NCI-H2107 (cell line): Measurements from ENCODE around the gene CTRL.
A peak's percentile ranks its signal among the peaks of the same experiment; 100 is the strongest.

Experiments
- DNase-seq: peaks from one replicate; lab custom pipeline; 2025; lab: John Stamatoyannopoulos, UW

The CTRL gene

DNA sequence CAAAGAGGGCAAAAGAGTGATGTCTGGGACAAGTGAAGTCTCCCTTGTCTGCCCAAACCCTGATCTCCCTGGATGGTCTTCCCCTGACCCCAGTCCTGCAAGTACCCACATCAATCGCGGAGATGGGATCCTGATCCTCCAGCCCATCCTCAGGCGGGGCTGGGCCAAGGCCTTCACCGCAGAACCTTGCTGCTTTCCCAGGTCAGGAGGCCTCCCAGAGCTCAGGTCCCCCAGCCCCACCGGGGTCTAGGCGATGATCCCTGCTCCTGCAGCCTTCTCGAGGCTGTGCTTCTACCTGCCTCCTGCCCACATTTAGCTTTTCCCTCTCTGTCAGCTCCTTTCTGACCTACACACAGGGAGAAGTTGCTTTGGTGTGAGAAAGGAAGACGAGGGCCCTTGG lies 30.5 kb upstream of the CTRL start:
- DNase-seq: no peak

DNA sequence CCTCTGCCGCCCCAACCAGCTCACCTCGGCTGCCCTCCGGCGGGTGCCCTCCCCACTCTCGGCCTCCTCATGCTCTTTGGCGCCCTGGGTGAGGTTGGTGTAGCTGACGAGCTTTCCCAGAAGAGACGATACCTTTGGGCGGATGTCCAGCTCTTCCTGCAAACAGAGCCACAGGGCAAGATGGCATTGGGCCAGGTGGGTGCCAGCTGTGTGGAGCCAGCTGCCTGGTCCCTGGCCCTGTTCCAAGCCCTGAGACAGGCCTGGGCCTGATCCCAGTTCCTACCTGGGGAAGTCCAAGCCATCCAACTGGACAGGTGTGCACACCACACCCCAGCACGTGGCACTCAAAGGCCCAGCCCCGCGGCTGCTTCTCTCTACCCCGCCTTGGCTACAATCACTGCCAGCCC lies 29.9 kb upstream of the CTRL start:
- peak; percentile 86 for DNase-seq

DNA sequence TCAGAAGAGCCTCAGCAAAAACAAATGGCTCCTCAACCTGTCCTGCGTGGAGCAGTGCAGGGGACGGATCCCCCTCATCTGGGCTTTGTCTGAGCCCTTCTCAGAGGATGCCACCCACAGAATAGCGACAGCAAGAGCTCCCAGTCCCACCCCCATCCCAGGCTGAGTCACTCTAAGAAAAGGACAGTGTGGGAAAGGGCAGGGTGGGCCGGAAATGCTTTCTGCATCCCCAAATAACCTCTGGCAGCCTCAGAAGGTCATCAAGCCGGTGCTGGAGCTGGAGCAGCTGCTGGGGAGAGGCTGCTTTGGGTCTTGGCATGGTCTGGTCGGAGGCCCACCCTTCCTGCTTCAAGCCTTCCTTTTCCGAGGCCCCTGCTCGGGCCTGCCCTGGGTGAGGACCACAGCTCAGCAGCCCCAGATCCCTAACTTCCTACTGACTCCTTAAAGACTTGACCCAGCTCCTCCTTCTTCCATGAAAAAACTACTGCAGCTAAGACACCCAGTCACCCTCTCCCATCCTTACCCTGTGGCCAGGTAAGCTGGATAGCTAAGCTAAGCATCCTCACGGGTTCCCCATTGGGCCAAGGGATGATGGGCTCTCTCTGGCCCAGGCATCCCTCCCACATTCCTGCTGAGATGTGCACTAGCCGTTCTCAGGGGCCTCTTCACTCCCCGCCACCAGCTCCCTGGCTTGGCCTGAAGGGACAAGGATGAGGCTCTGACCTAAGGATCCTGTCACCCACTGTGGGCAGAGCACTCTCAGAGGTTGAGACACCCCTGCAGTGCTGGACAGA lies 28.1 kb upstream of the CTRL start:
- no peak for DNase-seq

DNA sequence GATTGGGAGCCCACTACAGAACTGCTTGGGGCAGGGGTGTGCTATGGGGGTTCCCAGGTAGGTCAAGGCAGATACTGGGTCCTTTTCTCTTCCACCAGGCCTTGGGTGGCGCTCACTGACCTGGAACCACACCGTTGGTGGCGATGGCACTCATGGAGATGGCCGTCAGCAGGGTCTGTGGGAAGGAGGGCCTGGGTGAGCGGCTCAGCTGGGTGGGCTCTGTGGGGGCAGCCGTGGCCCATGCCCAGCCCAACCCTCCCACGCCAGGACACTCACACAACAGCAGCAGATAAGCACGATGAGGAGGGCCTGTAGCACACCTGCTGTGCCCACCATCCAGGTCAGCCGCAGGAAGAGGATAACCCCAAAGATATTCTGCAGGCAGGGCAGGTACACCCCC lies 26.0 kb upstream of the CTRL start:
- DNase-seq: no peak

DNA sequence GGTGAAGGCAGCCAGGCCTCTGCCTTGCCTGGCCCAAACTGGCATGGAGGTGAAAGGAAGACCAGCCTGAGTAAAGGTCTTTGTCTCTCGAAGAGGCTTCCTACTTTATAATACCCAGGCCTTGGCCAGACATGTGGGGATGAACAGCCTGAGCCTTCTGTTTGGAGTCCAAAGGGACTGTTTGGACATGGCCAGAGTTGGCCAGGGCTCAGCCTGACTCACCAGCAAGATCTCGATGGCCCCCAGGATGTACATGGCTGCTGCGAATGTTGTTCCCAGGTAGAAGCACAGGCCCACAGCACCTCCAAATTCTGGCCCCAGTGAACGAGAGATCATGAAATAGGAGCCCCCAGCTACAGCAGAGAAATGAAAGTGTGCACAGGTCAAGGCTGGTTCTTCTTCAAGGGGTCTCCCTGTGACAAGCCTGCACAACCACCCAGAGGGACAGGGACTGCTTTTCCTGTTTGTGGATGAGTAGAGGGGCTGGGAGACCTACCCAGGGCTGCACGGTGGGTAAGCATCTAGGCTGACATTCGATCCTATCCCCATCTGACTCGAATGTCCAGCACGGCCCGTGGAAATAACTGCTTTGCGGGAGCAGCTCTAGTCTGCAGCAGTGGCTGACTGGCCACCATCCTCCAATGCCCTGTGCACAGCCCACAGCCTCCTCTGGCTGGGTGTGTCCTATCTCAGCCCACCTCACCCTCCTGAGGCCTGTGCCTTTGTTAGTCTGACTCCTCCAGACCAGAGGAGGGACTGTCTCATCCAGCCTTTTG lies 22.9 kb upstream of the CTRL start:
- no peak for DNase-seq

DNA sequence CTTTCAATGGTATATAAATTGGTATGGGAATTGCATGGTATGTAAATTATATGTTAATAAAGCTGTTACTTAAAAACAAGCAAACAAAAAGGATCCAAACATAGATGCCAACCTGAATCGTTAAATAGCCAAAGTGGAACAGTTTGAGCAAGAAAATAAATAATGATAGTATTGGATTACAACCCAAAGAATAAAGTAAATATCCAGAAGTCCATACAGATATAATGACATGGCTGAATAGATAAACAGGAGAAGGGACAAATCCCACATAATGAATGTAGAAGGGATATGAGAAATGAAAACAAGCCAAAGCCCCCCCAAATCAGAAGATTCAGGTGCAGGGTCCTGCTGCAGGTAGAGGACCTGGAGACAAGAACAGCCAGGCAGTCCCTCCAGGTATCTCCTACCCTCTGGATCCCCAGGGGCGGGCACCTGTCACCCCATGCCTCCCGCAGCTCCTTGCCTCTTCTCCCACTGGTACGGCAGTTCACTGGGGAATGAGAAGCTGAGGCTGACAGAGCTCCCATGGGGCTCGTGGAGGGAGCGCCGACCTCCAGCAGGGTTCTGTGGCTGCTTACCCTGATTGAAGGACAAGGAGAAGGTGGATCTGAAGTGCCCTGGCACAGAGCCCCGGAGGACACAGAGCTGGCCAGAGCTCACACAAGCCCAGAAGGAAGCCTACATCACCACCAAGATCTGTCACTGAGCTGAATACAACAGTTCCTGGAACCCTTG lies 22.1 kb upstream of the CTRL start:
- DNase-seq: no peak

DNA sequence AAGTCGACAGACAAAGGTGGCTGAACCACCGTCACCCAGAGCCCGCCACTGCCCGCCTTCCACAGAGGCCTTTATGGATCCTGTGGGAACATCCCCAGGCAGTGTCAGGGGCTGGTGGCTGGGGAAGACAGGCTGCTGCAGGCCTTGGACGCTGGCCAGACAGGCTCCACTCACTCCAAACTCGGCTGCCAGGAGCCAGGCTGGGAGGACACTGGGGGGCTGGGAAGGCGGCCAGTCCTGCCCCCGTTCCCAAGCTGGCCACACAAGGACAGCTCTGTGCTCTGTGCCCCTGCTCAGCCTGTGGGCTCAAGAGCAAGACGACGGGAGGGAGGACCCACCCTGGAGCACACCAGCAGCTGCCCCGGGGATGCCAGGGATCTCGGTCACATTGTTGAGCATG lies 19.8 kb upstream of the CTRL start:
- no peak for DNase-seq

DNA sequence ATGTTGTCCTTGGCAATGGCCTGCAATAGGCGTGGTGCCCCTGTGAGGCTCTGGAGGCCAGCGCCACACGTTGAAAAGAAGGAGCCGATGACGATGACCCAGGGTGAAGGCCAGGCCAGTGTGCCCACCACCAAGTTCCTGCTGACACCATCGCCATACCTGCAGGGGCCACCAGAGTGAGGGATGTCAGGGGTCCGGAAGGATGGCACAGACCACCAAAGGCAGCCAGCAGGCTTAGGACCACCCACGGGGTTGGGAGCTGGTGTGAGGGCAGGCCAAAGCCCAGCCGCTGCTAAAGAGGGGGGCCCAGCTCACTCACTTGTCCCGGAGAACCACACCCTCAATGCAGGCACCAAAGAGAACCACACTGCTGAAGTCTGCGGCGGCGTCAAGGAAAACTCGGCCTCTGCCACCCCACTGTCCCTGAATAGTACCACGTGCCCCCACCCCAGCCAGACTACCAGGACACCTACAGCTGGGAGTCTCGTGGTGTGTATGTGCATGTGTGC lies 18.7 kb upstream of the CTRL start:
- no peak for DNase-seq

DNA sequence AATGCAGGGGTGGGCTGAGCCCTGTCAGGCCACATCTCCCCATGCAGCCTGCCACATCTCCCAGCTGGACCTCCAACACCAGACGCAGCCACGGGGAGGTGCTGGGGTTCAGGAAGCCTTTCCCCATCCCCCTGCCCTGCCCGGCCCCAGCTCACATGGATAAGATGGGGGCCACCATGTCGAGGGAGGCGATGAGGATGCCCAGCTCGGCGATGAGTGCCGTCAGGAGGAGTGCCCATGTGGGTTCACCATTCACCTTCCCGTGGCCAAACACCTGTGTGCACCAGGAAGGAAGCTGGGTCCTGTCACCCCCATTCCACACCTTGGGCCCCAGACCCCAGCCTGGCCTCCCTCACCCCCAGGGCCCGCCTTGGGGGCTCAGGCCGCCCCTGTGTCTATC lies 18.0 kb upstream of the CTRL start:
- DNase-seq: no peak

DNA sequence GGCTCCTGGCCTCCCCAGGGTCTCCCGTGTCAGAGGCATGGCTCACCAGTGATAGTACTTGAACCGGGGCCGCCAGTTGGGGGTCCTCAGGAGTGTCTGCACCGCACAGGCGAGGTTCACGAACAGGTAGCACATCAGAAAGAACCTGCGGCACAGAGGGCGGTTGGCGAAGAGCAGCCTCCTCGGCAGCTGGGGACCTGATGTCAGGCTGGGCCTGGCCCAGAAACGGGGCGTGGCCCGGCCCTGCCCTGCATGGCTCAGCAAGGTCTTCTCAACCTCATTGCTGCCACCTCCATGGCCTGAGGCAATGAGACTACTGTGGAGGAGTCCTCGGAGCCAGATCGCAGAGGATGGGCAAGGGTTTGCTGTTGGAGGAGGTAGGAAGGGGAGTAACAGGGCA lies 16.4 kb upstream of the CTRL start:
- no peak for DNase-seq

DNA sequence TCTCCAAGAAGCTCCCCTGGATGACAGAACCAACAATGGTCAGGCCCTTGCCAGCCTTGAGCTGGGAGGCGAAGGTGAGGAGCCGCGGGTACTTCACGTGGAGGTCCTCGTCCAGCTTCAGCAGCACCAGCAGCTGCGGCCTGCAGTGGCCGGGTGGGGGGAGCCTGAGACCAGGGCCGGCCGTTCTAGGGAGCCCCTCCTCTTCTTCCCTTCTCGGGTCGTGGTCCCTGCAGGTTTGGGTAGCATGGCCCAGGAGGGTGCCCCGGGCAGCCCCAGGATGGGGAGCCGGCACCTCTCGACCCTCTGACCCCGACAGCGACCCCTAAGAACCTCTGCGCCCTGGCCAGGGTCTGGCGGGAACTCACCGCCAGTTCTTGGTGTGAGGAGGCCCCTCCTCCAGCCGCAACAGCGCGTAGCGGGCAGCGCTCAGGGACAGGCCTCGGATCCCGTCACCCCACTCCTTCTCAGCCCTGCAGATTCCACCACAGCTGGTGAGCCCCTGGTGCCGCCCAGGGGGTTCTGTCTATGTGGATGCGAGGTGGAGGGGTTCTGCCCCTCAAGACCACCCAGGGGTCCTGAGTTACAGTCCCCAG lies 15.4 kb upstream of the CTRL start:
- DNase-seq: no peak

DNA sequence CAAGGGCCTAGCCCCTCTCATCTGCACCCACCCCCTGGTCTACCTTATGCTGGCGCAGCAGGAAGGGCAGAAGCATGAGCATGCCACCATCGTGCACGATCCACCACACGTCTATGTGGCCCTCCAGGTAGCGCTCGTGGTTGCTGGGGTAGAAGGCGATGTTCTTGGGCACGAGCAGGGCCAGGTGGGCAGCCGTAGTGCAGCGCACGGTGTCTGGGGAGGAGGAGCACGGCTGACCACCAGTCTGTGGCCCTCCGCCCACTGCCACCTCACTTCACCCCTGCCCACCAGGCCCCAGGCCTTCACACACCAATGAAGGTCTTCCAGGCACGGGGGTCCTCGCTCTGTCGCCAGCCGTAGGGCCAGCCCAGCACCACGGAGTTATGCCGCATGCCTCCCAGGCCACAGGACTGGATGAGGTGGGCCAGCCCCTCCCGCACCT lies 14.5 kb upstream of the CTRL start:
- DNase-seq: no peak

DNA sequence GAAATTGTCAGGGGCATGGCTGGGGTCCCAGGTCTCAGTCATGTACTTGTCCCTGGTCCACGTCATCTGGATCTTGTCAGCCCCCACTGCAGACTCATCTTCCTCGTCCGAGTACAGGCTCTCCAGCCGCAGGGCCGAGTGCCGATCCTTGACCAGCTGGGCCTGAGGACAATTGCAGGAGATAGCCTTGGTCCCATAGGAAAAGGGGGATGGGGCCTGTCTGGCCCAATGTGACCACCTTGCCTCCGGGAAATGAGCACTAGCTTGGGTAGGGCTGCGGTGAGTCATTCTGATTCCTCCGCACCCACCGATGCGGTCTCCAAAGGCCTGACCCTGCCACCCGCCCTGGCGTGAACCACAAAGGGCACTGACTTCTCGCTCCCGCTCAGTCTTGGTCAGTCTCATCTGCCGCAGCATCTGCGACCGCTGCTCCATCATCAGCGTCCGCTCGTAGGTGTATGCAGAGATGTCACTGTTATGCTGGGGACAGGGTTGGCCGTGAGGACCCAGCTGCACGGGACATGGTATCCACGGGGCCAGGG lies 13.8 kb upstream of the CTRL start:
- no peak for DNase-seq

DNA sequence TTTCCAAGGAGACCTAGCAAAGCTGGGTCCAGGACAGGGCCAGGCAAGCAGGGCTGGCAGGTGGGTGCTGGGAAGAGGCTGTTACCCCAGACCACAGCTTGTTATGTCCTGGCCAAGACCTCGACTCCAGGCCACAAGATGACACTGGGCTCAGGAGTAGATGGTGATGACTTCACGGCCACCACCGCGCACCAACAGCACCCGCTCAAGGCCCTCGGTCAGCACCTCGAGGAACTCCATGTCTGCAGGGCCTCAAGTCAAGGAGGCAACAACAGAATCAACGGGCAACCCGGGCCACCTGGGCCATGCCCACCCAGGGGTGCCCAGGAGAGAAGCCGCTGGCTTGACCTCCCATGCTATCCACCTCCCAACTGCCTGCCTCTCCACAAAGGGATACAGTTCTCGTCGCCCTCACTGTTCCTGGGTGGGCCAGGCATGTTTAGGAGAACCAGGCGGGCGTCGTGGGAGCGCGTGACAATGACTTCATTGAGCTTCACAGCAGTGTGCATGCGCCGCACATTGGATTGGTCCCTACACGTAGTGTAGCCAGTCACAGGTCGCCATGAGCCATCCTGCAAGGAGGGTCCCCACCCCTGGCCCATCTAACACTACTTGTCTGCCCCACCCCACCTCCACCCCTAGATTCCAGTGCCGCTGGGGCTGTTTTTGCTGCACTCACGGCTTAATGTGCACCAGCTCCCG lies 13.2 kb upstream of the CTRL start:
- DNase-seq: no peak

DNA sequence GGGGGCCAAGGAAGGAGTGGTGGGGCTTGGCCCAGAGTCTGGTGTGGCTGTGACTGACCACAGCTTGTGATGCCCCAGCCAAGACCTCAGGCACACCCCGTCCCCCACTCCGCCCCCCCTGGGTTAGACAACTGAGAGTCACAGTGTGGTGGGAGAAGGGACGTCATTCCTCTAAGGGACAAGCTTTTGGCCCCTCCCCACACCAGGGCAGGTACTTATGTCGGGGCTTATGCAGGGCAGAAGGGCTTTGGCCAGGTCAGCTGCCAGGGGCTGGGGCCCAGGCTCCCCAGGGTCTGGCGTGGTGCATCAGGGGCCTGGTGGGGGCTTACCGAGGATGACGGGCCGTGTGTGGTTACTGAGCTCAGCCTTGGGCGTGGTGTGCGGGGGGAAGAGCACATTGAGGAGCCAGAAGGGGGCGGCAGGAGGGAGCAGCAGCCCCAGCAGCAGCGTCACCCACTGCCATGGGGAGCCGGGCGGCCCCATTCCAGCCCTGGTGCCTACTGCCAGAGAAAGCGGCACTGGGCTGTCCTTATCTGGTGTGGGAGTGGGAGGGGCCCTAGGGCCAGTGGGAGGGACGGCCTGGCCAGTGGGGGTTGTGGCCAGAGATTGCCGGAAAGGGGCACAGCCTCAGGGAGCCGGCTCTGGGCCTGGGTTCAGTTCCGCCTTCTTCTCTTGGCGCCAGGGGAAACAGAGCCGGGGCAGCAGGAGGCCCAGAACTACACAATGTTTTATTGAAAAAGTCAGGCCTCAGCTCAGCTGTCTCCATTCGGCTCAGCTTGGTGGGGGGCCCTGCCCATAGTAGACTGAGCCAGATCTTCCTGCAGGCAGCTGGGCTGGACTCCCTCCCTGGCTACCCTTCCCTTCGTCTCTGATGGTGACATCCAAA lies 12.2 kb upstream of the CTRL start, which contains the start of gene LCAT:
Gene LCAT (minus strand): TSS at position 502 of the 886 bp plus-strand sequence. CDS start 19 bp downstream, at position 483.
- DNase-seq: no peak

DNA sequence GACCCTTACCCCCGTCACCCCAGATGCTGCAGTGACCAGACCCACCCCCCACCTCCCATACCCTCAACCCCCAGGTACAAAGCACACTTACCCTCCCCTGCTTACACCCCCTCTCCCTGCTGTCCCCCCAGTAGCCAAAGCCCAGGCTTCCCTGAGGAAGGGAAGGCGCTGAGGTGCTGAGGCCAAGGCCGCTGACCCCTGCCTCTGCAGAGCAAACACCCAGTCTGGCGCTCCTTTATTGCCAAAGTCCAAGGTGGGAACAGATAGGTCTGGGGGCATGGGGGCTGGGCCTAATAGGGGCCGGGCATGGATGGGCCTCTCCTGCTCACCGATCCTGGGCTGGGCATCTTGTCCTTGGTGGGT lies 11.6 kb upstream of the CTRL start:
- no peak for DNase-seq

DNA sequence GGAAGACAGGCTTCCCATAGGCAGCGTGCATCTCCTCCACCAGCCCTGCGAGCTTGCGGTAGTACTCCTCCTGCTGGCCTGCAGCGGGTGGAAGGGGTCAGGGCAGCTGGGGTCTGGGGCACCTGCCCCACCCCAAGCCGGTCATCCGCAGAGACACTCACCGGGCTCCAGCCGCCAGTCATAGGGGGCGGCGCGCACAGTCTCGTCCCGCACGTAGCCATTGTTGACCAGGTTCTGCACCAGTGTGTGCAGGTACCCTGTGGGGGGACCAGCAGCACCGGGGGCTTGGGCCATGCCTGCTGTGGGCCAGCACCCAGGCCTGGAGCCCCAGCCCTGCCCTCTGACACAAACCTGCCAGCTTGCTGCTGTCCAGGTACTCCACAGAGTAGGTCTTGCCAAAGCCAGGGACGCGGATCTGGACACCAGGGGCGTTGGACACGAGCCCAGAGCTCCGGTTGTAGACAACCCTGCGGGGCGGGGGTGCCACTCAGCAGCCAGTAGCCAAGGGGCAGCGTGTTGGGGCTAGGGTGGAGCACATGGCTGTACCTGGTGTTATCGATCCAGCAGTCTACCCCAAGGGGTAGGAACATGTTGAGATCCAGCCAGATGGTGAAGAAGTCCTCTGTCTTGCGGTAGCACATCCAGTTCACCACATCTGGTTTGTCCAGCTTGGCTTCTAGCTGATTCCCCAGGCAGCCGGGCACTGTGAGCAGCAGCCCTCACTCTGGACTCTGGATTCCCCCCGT lies 11.0 kb upstream of the CTRL start:
- DNase-seq: no peak

DNA sequence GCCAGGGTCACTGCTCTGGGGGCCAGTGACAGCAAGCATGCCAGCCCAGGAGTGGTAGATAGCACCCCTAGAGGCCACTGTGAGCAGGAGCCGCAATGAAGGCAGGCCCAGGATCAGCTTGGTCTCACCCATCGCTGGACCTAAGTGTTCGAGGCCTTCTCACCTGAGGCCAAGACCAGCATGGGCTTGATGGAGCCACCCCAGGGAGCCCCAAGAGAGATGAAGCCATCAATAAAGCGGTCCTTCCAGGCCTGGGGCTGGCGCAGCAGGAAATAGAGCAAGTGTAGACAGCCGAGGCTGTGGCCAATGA lies 10.5 kb upstream of the CTRL start:
- no peak for DNase-seq

DNA sequence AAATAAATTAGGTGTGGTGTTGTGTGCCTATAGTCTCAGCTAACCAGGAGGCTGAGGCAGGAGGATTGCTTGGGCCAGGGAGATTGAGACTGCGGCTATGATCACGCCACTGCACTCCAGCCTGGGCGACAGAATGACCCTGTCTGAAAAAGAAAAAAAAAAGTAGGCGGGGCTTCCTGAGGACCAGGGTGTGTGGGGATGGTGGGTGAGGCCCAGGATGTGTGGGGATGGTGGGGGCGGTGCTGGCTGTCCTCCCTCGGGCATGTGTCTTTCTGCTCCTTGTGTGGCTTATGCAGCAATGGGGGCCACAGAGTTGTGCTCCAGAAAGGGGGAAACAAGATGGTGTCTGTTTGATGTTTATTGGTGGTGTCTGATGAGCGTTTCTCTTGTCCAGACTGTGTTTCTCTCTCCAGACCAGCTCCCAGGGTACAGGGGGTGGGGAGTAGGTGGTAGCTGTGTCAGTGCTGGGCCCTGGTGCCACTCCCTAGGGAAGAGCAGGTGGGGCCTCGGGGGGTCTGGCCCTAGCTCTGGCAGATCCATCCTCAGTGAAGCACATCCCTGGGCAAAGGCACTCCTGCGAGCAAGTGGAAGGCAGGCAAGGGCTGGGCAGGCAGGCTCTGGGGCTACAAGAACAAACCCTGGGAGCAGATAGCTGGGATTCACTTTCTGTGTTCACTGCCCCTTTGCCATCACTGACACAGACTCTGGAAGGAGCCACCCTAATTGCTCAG lies 10.0 kb upstream of the CTRL start:
- no peak for DNase-seq
